Endothelial cell of umbilical vein (primary cell): ENCODE results near the gene ADGRG7. TPM values are rescaled to one million over a fixed set of nuclear protein-coding genes. Genes with fewer than 3 reads are reported as not detected.
"Not testable (repeated sequence)": the region's sequence is repeated elsewhere in the genome, so short reads cannot be mapped to it uniquely, and the experiment has no call there.

Experiments
- BruUV-seq: library from RNA; stranded (reverse); fragments of 400-500 nt; replicated peaks from 2 replicates; lab custom pipeline; 2021; lab: Mats Ljungman, UMichigan
- CTCF ChIA-PET: fragments of 300-600, 350-600 bp; sonication (Branson Sonifier 250); formaldehyde crosslinking; loops from one replicate; lab custom pipeline; 2021; ENCODE audit warnings: antibody characterized with exemption, inconsistent platforms; lab: Charles Lee
- POLR2A ChIA-PET: fragments of 300-600, 350-600 bp; sonication (Branson Sonifier 250); formaldehyde crosslinking; loops from one replicate; lab custom pipeline; 2021; ENCODE audit warnings: antibody characterized with exemption, inconsistent platforms; lab: Charles Lee
- DNase-seq: peaks from one replicate; pipeline ENCODE4 v3.0.0-alpha.2; 2011; ENCODE audit warnings: low read depth, low spot score
- FAIRE-seq: peaks from 2 replicates; lab custom pipeline; 2011; peaks lifted over from hg19 to GRCh38; lab: Jason Lieb, UNC
- H2AFZ ChIP-seq: 2 replicates; pipeline ENCODE4 v1.6.0; 2012; ENCODE audit warnings: low read depth, low read length, control low read depth, inconsistent platforms
- H3K27ac ChIP-seq: 2 replicates; pipeline ENCODE4 v1.5.1; 2011; ENCODE audit warnings: low read depth, mild to moderate bottlenecking, control low read depth, low read length, moderate library complexity; ENCODE audit not compliant: insufficient read depth
- H3K27me3 ChIP-seq, 2 experiments: 2 replicates each; pipeline versions ENCODE4 v1.6.0 to v1.6.1; 2011; ENCODE audit warnings: low read length in 2 of 2, mixed read lengths in 1 of 2; ENCODE audit not compliant: control insufficient read depth in 2 of 2, insufficient read depth in 2 of 2
- H3K36me3 ChIP-seq, 2 experiments: 2 replicates in 1 of 2; 3 replicates in 1 of 2; pipeline ENCODE4 v1.5.1; 2011; ENCODE audit warnings: low read length in 2 of 2, mild to moderate bottlenecking in 1 of 2, moderate library complexity in 1 of 2; ENCODE audit not compliant: control insufficient read depth in 2 of 2, insufficient read depth in 2 of 2; ENCODE audit errors: extremely low read depth in 1 of 2
- H3K4me1 ChIP-seq: 3 replicates; pipeline ENCODE4 v1.5.1; 2011; ENCODE audit warnings: mild to moderate bottlenecking, low read length; ENCODE audit not compliant: control insufficient read depth, insufficient read depth; ENCODE audit errors: extremely low read depth
- H3K4me2 ChIP-seq: 2 replicates; pipeline ENCODE4 v1.6.1; 2011; ENCODE audit warnings: low read length, control low read depth, mixed read lengths; ENCODE audit not compliant: insufficient read depth
- H3K4me3 ChIP-seq, 3 experiments: fragments of 200-600 bp in 1 of 3; sonication (generic), shearing (Covaris generic) in 1 of 3; replicated peaks in 1 of 3; 2 replicates each; pipeline ENCODE4 v1.5.1; 2011 to 2016; ENCODE audit warnings: control low read depth in 3 of 3, low read length in 3 of 3, mild to moderate bottlenecking in 2 of 3, inconsistent platforms in 1 of 3, low read depth in 1 of 3, moderate library complexity in 1 of 3; ENCODE audit not compliant: insufficient read depth in 1 of 3
- H3K79me2 ChIP-seq: 2 replicates; pipeline ENCODE4 v1.6.0; 2012; ENCODE audit warnings: low read length, inconsistent platforms; ENCODE audit not compliant: control insufficient read depth, insufficient read depth
- H3K9ac ChIP-seq: replicated peaks from 2 replicates; pipeline ENCODE3; 2011; ENCODE audit warnings: low read length, control low read depth; ENCODE audit not compliant: insufficient read depth; ENCODE audit errors: extremely low read depth
- H3K9me1 ChIP-seq: replicated peaks from 3 replicates; pipeline ENCODE4 v1.6.0; 2011; ENCODE audit warnings: mild to moderate bottlenecking, low read length; ENCODE audit not compliant: control insufficient read depth, insufficient read depth; ENCODE audit errors: extremely low read depth
- H3K9me3 ChIP-seq: replicated peaks from 2 replicates; pipeline ENCODE4 v1.5.1; 2012; ENCODE audit warnings: low read length, inconsistent platforms; ENCODE audit not compliant: control insufficient read depth, insufficient read depth
- H4K20me1 ChIP-seq: replicated peaks from 2 replicates; pipeline ENCODE3; 2011; ENCODE audit warnings: mild to moderate bottlenecking, low read length; ENCODE audit not compliant: control insufficient read depth, insufficient read depth; ENCODE audit errors: extremely low read depth
- EZH2 ChIP-seq: IDR thresholded peaks from 2 replicates; pipeline ENCODE4 v1.6.1; 2012; ENCODE audit warnings: borderline replicate concordance, low read depth, mild to moderate bottlenecking, moderate library complexity, low read length, inconsistent platforms; ENCODE audit not compliant: severe bottlenecking
- FOS ChIP-seq: IDR thresholded peaks from 2 replicates; pipeline ENCODE4 v1.6.1; 2011; ENCODE audit warnings: mild to moderate bottlenecking, low read length, moderate library complexity, borderline replicate concordance; ENCODE audit not compliant: insufficient read depth
- GATA2 ChIP-seq: IDR thresholded peaks from 2 replicates; pipeline ENCODE4 v1.7.0; 2011; ENCODE audit warnings: low read depth, mild to moderate bottlenecking, moderate library complexity, mixed read lengths, low read length; ENCODE audit not compliant: insufficient read length, insufficient read depth
- JUN ChIP-seq: IDR thresholded peaks from 2 replicates; pipeline ENCODE4 v1.6.1; 2011; ENCODE audit warnings: borderline replicate concordance, low read depth; ENCODE audit not compliant: insufficient read length, insufficient read depth
- MYC ChIP-seq: IDR thresholded peaks from one replicate; pipeline ENCODE4 v1.6.1; 2011; ENCODE audit warnings: mild to moderate bottlenecking, low read depth, low read length
- POLR2A ChIP-seq: IDR thresholded peaks from 2 replicates; pipeline ENCODE4 v1.6.1; 2012; ENCODE audit warnings: low read depth, mild to moderate bottlenecking, control low read depth, low read length
- POLR2AphosphoS5 ChIP-seq: IDR thresholded peaks from 2 replicates; pipeline ENCODE4 v1.6.1; 2012; ENCODE audit warnings: low read depth, mild to moderate bottlenecking, control low read depth, low read length, moderate library complexity; ENCODE audit not compliant: insufficient read depth
- dilution Hi-C: fragments of 300-500 bp; cut with MboI; formaldehyde crosslinking; loops from one replicate; pipeline ENCODE4 v1.15.0; 2019; ENCODE audit warnings: low sequenced_read_pairs; ENCODE audit not compliant: extremely low pct_ligation_motif_present
- intact Hi-C: fragments of 100-400 bp; cut with micrococcal nuclease; formaldehyde crosslinking; loops from one replicate; pipeline ENCODE4 v1.10.0; 2022
- polyA plus RNA-seq, 4 experiments: library from polyadenylated mRNA; depleted of rRNA in 3 of 4; stranded (reverse) in 3 of 4; unstranded in 1 of 4; fragments of >200 nt; gene quantifications; 2 replicates each; pipeline versions ENCODE4 v1.2.1 to v1.2.3, GENCODE V29; 2011 to 2012; ENCODE audit warnings: missing spikeins in 1 of 4
- total RNA-seq: library from RNA; stranded (reverse); gene quantifications from 2 replicates; pipeline ENCODE4 v1.2.3, GENCODE V29; 2021
- TF ChIP-seq, protein P1 (sequence below): IDR thresholded peaks from 2 replicates; pipeline ENCODE4 v1.6.1; 2011; ENCODE audit not compliant: insufficient read depth, insufficient read length
- TF ChIP-seq, protein P2 (sequence below), 2 donors: IDR thresholded peaks; 1 replicate in 1 of 2; 2 replicates in 1 of 2; pipeline ENCODE4 v1.5.1; 2011; ENCODE audit warnings: low read length in 2 of 2, mild to moderate bottlenecking in 2 of 2, moderate library complexity in 2 of 2, control low read depth in 1 of 2, inconsistent platforms in 1 of 2, low read depth in 1 of 2; ENCODE audit not compliant: insufficient read depth in 1 of 2; ENCODE audit errors: extremely low read depth in 1 of 2

The ADGRG7 gene
- total and polyA plus RNA-seq, 2 donors (not counting 3 experiments of a cell fraction or from before 2014, with no cell fraction given) = not detected

DNA sequence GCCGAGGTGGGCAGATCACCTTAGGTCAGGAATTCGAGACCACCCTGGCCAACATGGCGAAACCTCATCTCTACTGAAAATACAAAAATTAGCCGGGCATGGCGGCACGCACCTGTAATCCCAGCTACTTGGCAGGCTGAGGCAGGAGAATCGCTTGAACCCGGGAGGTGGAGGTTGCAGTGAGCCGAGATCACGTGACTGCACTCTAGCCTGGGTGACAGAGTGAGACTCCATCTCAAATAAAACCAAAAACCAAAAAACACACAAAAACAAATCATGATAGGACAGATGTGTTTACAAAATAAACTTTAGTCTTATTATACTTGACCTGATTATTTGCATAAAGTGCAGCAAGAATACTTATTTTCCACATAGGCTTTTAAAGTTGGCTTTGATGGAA is 27.2 kb upstream of the ADGRG7 start:
- H4K20me1 ChIP-seq, H3K4me2 ChIP-seq, H2AFZ ChIP-seq, FAIRE-seq, H3K27me3 ChIP-seq, intact Hi-C loops, H3K9ac ChIP-seq, BruUV-seq, H3K4me3 ChIP-seq, H3K9me1 ChIP-seq, H3K4me1 ChIP-seq, H3K36me3 ChIP-seq, POLR2A ChIA-PET, H3K27ac ChIP-seq, H3K79me2 ChIP-seq, H3K9me3 ChIP-seq, dilution Hi-C loops, DNase-seq: not testable (repeated sequence)
- CTCF ChIA-PET = interaction anchor here (1.8 kb wide), 1 partner anchor 120 kb away, joined by 7 read pairs; no protein-coding TSS in a partner anchor

GRCh38 chr3:100584101-100584660 is 25.2 kb upstream of the ADGRG7 start:
- DNase-seq (no peak), FAIRE-seq (no peak)
- Histone ChIP-seq H3K27me3 (no peaks in the 10 kb centered on the region), H3K4me3 (no peak overlapping the region), H4K20me1 (no peaks in the 10 kb centered on the region), H3K4me1 (no peaks in the 10 kb centered on the region), H3K4me2 (no peak overlapping the region), H3K36me3 (no peaks in the 10 kb centered on the region), H2AFZ (no peak overlapping the region), H3K27ac (no peak overlapping the region), H3K9ac (no peak overlapping the region), H3K9me3 (no peaks in the 10 kb centered on the region), H3K9me1 (no peaks in the 10 kb centered on the region), H3K79me2 (no peaks in the 10 kb centered on the region)
- CTCF ChIA-PET = interaction anchor here (1.0 to 1.8 kb wide), 3 partner anchors 16 to 752 kb away, joined by 3 to 7 read pairs (median 4); no protein-coding TSS in a partner anchor
- intact Hi-C loops (no loop called here), dilution Hi-C loops (no loop called here)
- TF ChIP-seq JUN = no peak
- TF ChIP-seq FOS = no peak
- TF ChIP-seq, protein P1, sequence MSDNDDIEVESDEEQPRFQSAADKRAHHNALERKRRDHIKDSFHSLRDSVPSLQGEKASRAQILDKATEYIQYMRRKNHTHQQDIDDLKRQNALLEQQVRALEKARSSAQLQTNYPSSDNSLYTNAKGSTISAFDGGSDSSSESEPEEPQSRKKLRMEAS = no peak
- TF ChIP-seq MYC = no peak
- TF ChIP-seq EZH2 = no peak
- TF ChIP-seq POLR2AphosphoS5 = no peak
- TF ChIP-seq POLR2A = no peak
- TF ChIP-seq, protein P2, sequence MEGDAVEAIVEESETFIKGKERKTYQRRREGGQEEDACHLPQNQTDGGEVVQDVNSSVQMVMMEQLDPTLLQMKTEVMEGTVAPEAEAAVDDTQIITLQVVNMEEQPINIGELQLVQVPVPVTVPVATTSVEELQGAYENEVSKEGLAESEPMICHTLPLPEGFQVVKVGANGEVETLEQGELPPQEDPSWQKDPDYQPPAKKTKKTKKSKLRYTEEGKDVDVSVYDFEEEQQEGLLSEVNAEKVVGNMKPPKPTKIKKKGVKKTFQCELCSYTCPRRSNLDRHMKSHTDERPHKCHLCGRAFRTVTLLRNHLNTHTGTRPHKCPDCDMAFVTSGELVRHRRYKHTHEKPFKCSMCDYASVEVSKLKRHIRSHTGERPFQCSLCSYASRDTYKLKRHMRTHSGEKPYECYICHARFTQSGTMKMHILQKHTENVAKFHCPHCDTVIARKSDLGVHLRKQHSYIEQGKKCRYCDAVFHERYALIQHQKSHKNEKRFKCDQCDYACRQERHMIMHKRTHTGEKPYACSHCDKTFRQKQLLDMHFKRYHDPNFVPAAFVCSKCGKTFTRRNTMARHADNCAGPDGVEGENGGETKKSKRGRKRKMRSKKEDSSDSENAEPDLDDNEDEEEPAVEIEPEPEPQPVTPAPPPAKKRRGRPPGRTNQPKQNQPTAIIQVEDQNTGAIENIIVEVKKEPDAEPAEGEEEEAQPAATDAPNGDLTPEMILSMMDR (IDR thresholded peaks at IDR 0.05; ENCODE audit: extremely low read depth in 1 of 2, insufficient read depth in 1 of 2, low read depth in 1 of 2, low read length in 2 of 2) = no peak
- TF ChIP-seq GATA2 = no peak
- BruUV-seq = no TSS peak
- POLR2A ChIA-PET = no interaction called here
